ENCODE measurements around the gene MARCHF10. TPM values are rescaled to one million over a fixed set of nuclear protein-coding genes. Genes with fewer than 3 reads are reported as not detected.

MARCHF10 gene
- total RNA-seq, 1 donor from 2014 or later, result 1.3 TPM

DNA sequence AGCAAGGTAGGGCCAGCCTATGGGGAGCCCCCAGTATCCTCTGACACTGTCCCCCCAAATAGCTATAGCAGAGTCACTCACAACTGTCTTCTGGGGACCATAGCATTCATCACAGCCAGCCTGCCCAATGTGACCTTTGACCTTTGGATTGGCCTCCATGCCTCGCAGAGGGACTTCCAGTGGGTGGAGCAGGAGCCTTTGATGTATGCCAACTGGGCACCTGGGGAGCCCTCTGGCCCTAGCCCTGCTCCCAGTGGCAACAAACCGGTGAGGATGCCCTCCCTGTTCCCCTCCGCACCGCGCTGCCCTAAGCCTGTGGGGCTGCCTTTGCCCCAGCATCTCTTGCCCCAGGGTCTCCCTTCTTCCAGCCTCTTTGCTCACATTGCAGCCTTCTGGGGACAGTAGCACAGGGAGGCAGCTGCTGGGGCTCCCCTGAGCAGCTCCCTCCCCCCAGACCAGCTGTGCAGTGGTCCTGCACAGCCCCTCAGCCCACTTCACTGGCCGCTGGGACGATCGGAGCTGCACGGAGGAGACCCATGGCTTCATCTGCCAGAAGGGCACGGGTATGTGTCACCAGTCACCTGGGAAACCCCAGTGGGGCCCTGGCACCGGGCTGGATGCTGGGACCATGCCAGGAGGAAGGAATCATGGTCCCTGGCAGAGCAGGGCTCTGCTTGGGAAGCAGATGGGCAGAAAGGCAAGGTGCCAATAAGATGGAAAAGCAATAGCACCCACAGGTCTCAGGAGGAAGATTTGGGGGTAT is 119.5 kb downstream of the MARCHF10 start:
- Histone ChIP-seq H3K4me3 (ENCODE audit: low read depth, low read length) (no peak overlapping the region), H3K36me3 (ENCODE audit: control insufficient read depth, insufficient read depth, low read length) (peaks cover 2% of the 10 kb centered on the region), H3K27me3 (ENCODE audit: control insufficient read depth, insufficient read depth, low read length) (no peaks in the 10 kb centered on the region)
- TF ChIP-seq, protein P1, sequence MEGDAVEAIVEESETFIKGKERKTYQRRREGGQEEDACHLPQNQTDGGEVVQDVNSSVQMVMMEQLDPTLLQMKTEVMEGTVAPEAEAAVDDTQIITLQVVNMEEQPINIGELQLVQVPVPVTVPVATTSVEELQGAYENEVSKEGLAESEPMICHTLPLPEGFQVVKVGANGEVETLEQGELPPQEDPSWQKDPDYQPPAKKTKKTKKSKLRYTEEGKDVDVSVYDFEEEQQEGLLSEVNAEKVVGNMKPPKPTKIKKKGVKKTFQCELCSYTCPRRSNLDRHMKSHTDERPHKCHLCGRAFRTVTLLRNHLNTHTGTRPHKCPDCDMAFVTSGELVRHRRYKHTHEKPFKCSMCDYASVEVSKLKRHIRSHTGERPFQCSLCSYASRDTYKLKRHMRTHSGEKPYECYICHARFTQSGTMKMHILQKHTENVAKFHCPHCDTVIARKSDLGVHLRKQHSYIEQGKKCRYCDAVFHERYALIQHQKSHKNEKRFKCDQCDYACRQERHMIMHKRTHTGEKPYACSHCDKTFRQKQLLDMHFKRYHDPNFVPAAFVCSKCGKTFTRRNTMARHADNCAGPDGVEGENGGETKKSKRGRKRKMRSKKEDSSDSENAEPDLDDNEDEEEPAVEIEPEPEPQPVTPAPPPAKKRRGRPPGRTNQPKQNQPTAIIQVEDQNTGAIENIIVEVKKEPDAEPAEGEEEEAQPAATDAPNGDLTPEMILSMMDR (IDR thresholded peaks at IDR 0.05; ENCODE audit: insufficient read depth, low read length, poor library complexity, severe bottlenecking), result no peak
- no peak for DNase-seq (ENCODE audit: low read depth)

DNA sequence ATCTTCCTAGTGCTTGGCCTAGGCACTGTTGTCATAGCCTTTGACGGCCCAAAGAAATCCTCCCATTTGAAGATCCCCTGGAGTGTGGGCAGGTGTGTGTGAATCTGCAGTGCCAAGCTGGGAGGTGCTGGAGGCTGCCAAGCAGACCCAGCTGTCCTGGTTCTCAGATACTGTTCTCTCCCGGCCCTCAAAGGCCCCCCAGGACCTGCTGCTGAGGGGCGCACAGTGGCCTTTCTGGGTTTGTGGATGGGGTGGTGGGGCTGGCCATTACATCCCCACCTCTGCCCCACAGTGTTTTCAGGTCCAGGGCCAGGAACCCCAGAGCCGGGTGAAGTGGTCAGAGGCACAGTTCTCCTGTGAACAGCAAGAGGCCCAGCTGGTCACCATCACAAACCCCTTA is 120.1 kb downstream of the MARCHF10 start:
- H3K36me3 ChIP-seq (ENCODE audit: control insufficient read depth, insufficient read depth, low read length), result peaks cover 2% of the 10 kb centered on the region
- no peak overlapping the region for H3K4me3 ChIP-seq (ENCODE audit: low read depth, low read length)
- no peak for DNase-seq (ENCODE audit: low read depth)
- no peaks in the 10 kb centered on the region for H3K27me3 ChIP-seq (ENCODE audit: control insufficient read depth, insufficient read depth, low read length)
- TF ChIP-seq, protein P1 (IDR thresholded peaks at IDR 0.05; ENCODE audit: insufficient read depth, low read length, poor library complexity, severe bottlenecking), result no peak

DNA sequence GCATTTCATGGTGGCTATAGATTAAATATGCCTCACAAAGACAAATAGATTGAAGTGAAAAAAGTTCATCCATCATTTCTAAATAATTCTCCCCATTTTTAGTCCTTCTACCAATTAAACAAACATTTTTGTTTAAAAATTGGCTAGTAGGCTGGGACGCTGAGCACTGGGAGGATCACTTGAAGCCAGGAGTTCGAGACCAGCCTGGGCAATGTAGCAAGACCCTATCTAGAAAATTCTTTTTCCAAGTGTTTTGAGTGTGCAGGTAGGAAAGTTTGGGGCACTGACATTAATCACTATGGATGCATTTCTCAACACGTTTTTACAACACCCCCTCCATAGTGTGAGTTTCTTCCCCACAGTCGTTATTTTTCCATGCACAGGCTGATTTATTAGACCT is 123.9 kb downstream of the MARCHF10 start:
- TF ChIP-seq, protein P1 (IDR thresholded peaks at IDR 0.05; ENCODE audit: insufficient read depth, low read length, poor library complexity, severe bottlenecking), result no peak
- Histone ChIP-seq H3K4me3 (ENCODE audit: low read depth, low read length) (no peak overlapping the region), H3K27me3 (ENCODE audit: control insufficient read depth, insufficient read depth, low read length) (no peaks in the 10 kb centered on the region), H3K36me3 (ENCODE audit: control insufficient read depth, insufficient read depth, low read length) (peaks cover 1% of the 10 kb centered on the region)
- no peak for DNase-seq (ENCODE audit: low read depth)

DNA sequence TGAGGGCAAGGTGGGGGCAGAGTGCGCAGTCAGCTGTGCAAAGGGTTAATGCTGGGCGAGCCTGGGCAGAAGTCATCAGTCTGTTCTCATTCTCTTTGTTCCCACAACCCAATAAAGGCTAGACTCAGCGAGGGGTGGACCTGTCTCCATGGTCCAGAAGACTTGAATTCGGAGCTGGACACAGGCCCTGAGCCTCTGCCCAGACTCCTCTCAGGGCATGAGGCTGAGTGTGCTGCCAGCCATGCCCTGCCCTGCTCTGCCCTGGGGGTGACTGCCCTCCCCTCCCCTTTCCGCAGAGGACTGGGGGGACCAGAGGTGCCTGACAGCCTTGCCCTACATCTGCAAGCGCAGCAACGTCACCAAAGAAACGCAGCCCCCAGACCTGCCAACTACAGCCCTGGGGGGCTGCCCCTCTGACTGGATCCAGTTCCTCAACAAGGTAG is 126.2 kb downstream of the MARCHF10 start:
- no peaks in the 10 kb centered on the region for H3K27me3 ChIP-seq (ENCODE audit: control insufficient read depth, insufficient read depth, low read length)
- H3K36me3 ChIP-seq (ENCODE audit: control insufficient read depth, insufficient read depth, low read length), result peaks cover 1% of the 10 kb centered on the region
- no peak for DNase-seq (ENCODE audit: low read depth)
- H3K4me3 ChIP-seq (ENCODE audit: low read depth, low read length), result no peak overlapping the region
- TF ChIP-seq, protein P1 (IDR thresholded peaks at IDR 0.05; ENCODE audit: insufficient read depth, low read length, poor library complexity, severe bottlenecking), result no peak

DNA sequence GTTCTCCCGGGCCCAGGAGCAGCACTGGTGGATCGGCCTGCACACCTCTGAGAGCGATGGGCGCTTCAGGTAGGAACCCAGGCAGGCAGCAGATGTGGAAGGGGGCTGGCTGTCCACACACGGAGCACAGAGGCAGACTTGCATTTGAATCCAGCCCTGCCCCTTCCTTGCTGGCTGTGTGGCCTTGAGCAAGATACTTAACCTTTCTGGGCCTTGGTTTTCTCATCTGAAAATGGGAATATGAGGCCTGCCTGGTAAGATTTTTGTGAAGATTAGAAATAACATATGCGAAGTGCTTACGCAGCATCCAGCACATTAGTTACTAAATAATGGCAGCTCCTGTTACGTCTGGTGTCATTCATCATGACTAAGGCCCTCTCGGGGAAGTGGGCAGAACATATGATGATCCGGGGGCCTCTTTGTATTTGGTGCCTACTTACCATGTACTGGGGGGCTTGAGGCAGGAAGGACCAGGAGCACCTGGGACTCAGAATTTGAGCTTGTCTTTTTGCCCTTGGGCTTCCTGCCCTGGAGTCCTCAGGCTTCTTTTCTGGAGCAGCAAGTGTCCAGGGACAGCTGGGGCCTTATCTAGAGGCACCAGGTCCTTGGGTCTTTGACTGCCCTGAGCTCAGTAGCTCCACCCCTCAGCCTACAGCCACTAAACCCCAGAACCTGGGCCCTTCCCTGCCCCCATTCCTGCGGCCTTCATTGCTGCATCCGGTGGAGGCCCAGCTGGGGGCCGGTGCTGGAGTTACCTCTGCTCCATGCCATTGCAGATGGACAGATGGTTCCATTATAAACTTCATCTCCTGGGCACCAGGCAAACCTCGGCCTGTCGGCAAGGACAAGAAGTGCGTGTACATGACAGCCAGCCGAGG is 126.8 kb downstream of the MARCHF10 start:
- no peak for DNase-seq (ENCODE audit: low read depth)
- Histone ChIP-seq H3K27me3 (ENCODE audit: control insufficient read depth, insufficient read depth, low read length) (no peaks in the 10 kb centered on the region), H3K4me3 (ENCODE audit: low read depth, low read length) (no peak overlapping the region), H3K36me3 (ENCODE audit: control insufficient read depth, insufficient read depth, low read length) (peaks cover 2% of the 10 kb centered on the region)
- TF ChIP-seq, protein P1 (IDR thresholded peaks at IDR 0.05; ENCODE audit: insufficient read depth, low read length, poor library complexity, severe bottlenecking), result no peak

All from kidney epithelial cell (primary cell).